ENCODE results near the gene NOL7.

The NOL7 gene

GRCh38 chr6:13589801-13590200, 25.3 kb upstream of the NOL7 start:
- Histone ChIP-seq H3K4me3 (replicated peaks; ENCODE audit: low read depth, low read length) (no peak overlapping the region), H3K27me3 (replicated peaks; ENCODE audit: control insufficient read depth, insufficient read depth, low read length) (no peaks in the 10 kb centered on the region), H3K36me3 (ENCODE audit: control insufficient read depth, insufficient read depth, low read length) (peaks cover 11% of the 10 kb centered on the region)
- no peak for DNase-seq (ENCODE audit: extremely low read depth, insufficient read length)
- TF ChIP-seq, protein P1, sequence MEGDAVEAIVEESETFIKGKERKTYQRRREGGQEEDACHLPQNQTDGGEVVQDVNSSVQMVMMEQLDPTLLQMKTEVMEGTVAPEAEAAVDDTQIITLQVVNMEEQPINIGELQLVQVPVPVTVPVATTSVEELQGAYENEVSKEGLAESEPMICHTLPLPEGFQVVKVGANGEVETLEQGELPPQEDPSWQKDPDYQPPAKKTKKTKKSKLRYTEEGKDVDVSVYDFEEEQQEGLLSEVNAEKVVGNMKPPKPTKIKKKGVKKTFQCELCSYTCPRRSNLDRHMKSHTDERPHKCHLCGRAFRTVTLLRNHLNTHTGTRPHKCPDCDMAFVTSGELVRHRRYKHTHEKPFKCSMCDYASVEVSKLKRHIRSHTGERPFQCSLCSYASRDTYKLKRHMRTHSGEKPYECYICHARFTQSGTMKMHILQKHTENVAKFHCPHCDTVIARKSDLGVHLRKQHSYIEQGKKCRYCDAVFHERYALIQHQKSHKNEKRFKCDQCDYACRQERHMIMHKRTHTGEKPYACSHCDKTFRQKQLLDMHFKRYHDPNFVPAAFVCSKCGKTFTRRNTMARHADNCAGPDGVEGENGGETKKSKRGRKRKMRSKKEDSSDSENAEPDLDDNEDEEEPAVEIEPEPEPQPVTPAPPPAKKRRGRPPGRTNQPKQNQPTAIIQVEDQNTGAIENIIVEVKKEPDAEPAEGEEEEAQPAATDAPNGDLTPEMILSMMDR (IDR thresholded peaks at IDR 0.05; ENCODE audit: insufficient read depth, low read length, poor library complexity, severe bottlenecking): no peak

GRCh38 chr6:13590574-13591153, 24.5 kb upstream of the NOL7 start:
- Histone ChIP-seq H3K27me3 (replicated peaks; ENCODE audit: control insufficient read depth, insufficient read depth, low read length) (no peaks in the 10 kb centered on the region), H3K36me3 (ENCODE audit: control insufficient read depth, insufficient read depth, low read length) (peaks cover 11% of the 10 kb centered on the region), H3K4me3 (replicated peaks; ENCODE audit: low read depth, low read length) (no peak overlapping the region)
- TF ChIP-seq, protein P1 (IDR thresholded peaks at IDR 0.05; ENCODE audit: insufficient read depth, low read length, poor library complexity, severe bottlenecking): no peak
- DNase-seq (ENCODE audit: extremely low read depth, insufficient read length): no peak

GRCh38 chr6:13591205-13591921, 23.8 kb upstream of the NOL7 start:
- Histone ChIP-seq H3K4me3 (replicated peaks; ENCODE audit: low read depth, low read length) (no peak overlapping the region), H3K27me3 (replicated peaks; ENCODE audit: control insufficient read depth, insufficient read depth, low read length) (no peaks in the 10 kb centered on the region), H3K36me3 (ENCODE audit: control insufficient read depth, insufficient read depth, low read length) (peaks cover 11% of the 10 kb centered on the region)
- no peak for DNase-seq (ENCODE audit: extremely low read depth, insufficient read length)
- TF ChIP-seq, protein P1 (IDR thresholded peaks at IDR 0.05; ENCODE audit: insufficient read depth, low read length, poor library complexity, severe bottlenecking): no peak

DNA sequence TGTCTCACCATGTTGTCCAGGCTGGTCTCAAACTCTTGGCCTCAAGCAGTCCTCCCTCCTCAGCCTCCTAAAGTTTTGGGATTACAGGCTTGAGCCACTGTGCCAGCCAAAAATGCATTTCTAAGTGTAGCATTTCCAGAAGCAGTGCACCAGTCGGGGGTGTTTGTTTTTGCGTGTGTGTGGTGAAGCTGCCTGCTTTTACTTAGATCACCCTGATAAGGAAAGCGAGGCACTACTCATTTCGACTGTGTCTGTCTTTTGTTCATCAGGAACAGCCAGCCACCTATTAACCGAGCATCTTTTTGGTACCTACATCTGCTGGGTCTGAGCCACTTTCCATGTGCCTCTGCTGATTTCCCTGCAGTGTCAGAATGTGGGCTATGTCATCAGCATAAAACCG, 22.0 kb upstream of the NOL7 start:
- TF ChIP-seq, protein P1 (IDR thresholded peaks at IDR 0.05; ENCODE audit: insufficient read depth, low read length, poor library complexity, severe bottlenecking): no peak
- Histone ChIP-seq H3K27me3 (replicated peaks; ENCODE audit: control insufficient read depth, insufficient read depth, low read length) (no peaks in the 10 kb centered on the region), H3K4me3 (replicated peaks; ENCODE audit: low read depth, low read length) (no peak overlapping the region), H3K36me3 (ENCODE audit: control insufficient read depth, insufficient read depth, low read length) (peaks cover 5% of the 10 kb centered on the region)
- DNase-seq (ENCODE audit: extremely low read depth, insufficient read length): no peak

DNA sequence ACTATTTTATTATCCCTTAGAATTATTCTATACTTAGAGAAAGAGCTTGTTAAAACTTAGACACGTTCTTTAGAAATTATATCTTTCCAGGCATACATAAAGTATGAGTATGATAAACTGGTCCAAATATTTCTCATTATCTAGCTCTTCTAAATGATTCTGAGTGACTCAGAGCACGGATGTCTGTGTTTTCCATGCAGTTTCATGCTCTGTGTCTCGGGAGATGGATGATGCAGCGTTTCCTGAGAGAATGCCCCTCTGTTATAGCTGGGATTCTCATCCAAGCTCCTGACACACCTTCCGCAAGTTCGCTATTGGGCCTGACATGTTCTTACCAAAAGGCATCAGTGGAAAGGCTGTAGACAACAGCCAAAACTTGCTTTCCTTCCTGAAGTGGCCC, 21.4 kb upstream of the NOL7 start:
- peaks cover 4% of the 10 kb centered on the region for H3K36me3 ChIP-seq (ENCODE audit: control insufficient read depth, insufficient read depth, low read length)
- no peaks in the 10 kb centered on the region for H3K27me3 ChIP-seq (replicated peaks; ENCODE audit: control insufficient read depth, insufficient read depth, low read length)
- TF ChIP-seq, protein P1 (IDR thresholded peaks at IDR 0.05; ENCODE audit: insufficient read depth, low read length, poor library complexity, severe bottlenecking): no peak
- no peak overlapping the region for H3K4me3 ChIP-seq (replicated peaks; ENCODE audit: low read depth, low read length)
- no peak for DNase-seq (ENCODE audit: extremely low read depth, insufficient read length)

Measured in GM06990 (cell line).